ENCODE data around the gene CTXN1.
A peak's percentile ranks its signal among the peaks of the same experiment; 100 is the strongest.

- TF ChIP-seq, protein P1, sequence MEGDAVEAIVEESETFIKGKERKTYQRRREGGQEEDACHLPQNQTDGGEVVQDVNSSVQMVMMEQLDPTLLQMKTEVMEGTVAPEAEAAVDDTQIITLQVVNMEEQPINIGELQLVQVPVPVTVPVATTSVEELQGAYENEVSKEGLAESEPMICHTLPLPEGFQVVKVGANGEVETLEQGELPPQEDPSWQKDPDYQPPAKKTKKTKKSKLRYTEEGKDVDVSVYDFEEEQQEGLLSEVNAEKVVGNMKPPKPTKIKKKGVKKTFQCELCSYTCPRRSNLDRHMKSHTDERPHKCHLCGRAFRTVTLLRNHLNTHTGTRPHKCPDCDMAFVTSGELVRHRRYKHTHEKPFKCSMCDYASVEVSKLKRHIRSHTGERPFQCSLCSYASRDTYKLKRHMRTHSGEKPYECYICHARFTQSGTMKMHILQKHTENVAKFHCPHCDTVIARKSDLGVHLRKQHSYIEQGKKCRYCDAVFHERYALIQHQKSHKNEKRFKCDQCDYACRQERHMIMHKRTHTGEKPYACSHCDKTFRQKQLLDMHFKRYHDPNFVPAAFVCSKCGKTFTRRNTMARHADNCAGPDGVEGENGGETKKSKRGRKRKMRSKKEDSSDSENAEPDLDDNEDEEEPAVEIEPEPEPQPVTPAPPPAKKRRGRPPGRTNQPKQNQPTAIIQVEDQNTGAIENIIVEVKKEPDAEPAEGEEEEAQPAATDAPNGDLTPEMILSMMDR (IDR thresholded peaks at IDR 0.05; ENCODE audit: low read depth, low read length): peak; percentile 88
- TF ChIP-seq EZH2phosphoT487 (IDR thresholded peaks at IDR 0.05; ENCODE audit: low read depth): no peak
These were observed 22.5 kb downstream of the CTXN1 start, which contains the start of gene MAP2K7 for GRCh38 chr19:7903244-7904073.

Data from OCI-LY3 (cell line).